Esophagus muscularis mucosa (tissue), 4 donors: ENCODE data around the gene SSC5D. TPM values are rescaled to one million over a fixed set of nuclear protein-coding genes. Genes with fewer than 3 reads are reported as not detected.

ENCODE experiments used
- DNase-seq: peaks from one replicate; pipeline ENCODE4 v3.0.0-alpha.2; 2017; ENCODE audit errors: extremely low spot score
- H3K27ac ChIP-seq, 4 donors: fragments of 200-600 bp; sonication (generic); replicated peaks in 1 of 4; 1 replicate in 3 of 4; 2 replicates in 1 of 4; pipeline ENCODE4 v1.5.1; 2016 to 2019; ENCODE audit warnings: mild to moderate bottlenecking in 1 of 4
- H3K27me3 ChIP-seq, 4 donors: fragments of 200-600 bp; sonication (generic); one replicate each; pipeline versions ENCODE4 v1.5.1 to v1.6.0; 2016 to 2019
- H3K36me3 ChIP-seq, 4 donors: fragments of 200-600 bp; sonication (generic); one replicate each; pipeline ENCODE4 v1.5.1; 2016 to 2019
- H3K4me1 ChIP-seq, 4 donors: fragments of 200-600 bp; sonication (generic); one replicate each; pipeline ENCODE4 v1.5.1; 2016 to 2019
- H3K4me3 ChIP-seq, 4 donors: fragments of 200-600 bp; sonication (generic); 1 replicate in 2 of 4; 2 replicates in 2 of 4; pipeline ENCODE4 v1.5.1; 2016 to 2019; ENCODE audit warnings: mild to moderate bottlenecking in 4 of 4, moderate library complexity in 1 of 4
- H3K9me3 ChIP-seq, 4 donors: fragments of 200-600 bp; sonication (generic); 1 replicate in 3 of 4; 2 replicates in 1 of 4; pipeline ENCODE4 v1.5.1; 2016 to 2019
- CTCF ChIP-seq, 3 experiments: fragments of 200-600 bp in 2 of 3; fragments of 450-650 bp in 1 of 3; sonication (generic) in 2 of 3; IDR thresholded peaks; one replicate each; pipeline ENCODE4 v1.5.1; 2017 to 2019; ENCODE audit warnings: antibody characterized with exemption in 3 of 3, mild to moderate bottlenecking in 2 of 3, moderate library complexity in 1 of 3
- EP300 ChIP-seq: sonication (generic); formaldehyde crosslinking; IDR thresholded peaks from one replicate; pipeline ENCODE4 v1.6.1; 2017; ENCODE audit warnings: antibody characterized with exemption
- POLR2A ChIP-seq: fragments of 450-650 bp; IDR thresholded peaks from one replicate; pipeline ENCODE4 v1.6.1; 2017; ENCODE audit warnings: antibody characterized with exemption, moderate library complexity, mild to moderate bottlenecking, low read depth
- POLR2AphosphoS5 ChIP-seq, 2 donors: sonication (generic); formaldehyde crosslinking; IDR thresholded peaks; one replicate each; pipeline ENCODE4 v1.6.1; 2017; ENCODE audit warnings: antibody characterized with exemption in 2 of 2
- WGBS: methylation state at CpG from one replicate; pipeline ENCODE4 v1.1.5; 2018; 5-methylcytosine and 5-hydroxymethylcytosine counted together
- intact Hi-C: fragments of 100-400 bp; cut with DNase I; formaldehyde crosslinking; loops from one replicate; pipeline ENCODE4 v1.15.1; 2023
- total RNA-seq, 4 donors: library from RNA; depleted of rRNA; stranded (reverse); fragments of >200 nt; gene quantifications; one replicate each; pipeline versions ENCODE4 v1.1.0 to v1.2.1, GENCODE V29; 2016

SSC5D gene
- total RNA-seq, 4 donors from 2014 or later, result 9.5 to 41.2 (median 14.6) TPM

GRCh38 chr19:55441692-55442321, 46.4 kb upstream of the SSC5D start:
- Histone ChIP-seq H3K4me1 (peaks cover 10 to 40% (median 31%) of the 10 kb centered on the region in 4 donors), H3K27me3 (peaks cover 5 to 98% (median 77%) of the 10 kb centered on the region in 4 donors), H3K36me3 (no peaks in the 10 kb centered on the region), H3K9me3 (no peaks in the 10 kb centered on the region), H3K4me3 (no peak overlapping the region), H3K27ac (no peak overlapping the region)
- no peak for TF ChIP-seq CTCF (IDR thresholded peaks at IDR 0.05)
- TF ChIP-seq POLR2A, result no peak
- no peak for TF ChIP-seq POLR2AphosphoS5 (IDR thresholded peaks at IDR 0.05)
- no peak for TF ChIP-seq EP300
- 5% methylated on average over 16 of the region's 39 CpGs for WGBS
- intact Hi-C loops, result no loop called here
- no peak for DNase-seq

- no peaks in the 10 kb centered on the region for H3K9me3 ChIP-seq
- DNase-seq, result no peak
- H3K4me1 ChIP-seq, result peaks cover 10 to 38% (median 29%) of the 10 kb centered on the region in 4 donors
- no peak overlapping the region for H3K4me3 ChIP-seq
- peaks cover 5 to 98% (median 76%) of the 10 kb centered on the region in 4 donors for H3K27me3 ChIP-seq
- intact Hi-C loops, result no loop called here
- H3K27ac ChIP-seq, result no peak overlapping the region
- H3K36me3 ChIP-seq, result no peaks in the 10 kb centered on the region
- WGBS, result under 1% methylated on average over 24 of the region's 72 CpGs
- TF ChIP-seq POLR2A (no peak), POLR2AphosphoS5 (IDR thresholded peaks at IDR 0.05) (no peak), CTCF (IDR thresholded peaks at IDR 0.05) (no peak), EP300 (no peak)
Measured at GRCh38 chr19:55442372-55442961, 45.8 kb upstream of the SSC5D start.

GRCh38 chr19:55443045-55443823, 45.0 kb upstream of the SSC5D start, which contains the start of gene SHISA7:
Gene SHISA7 (minus strand): TSS chr19:55443300. CDS start chr19:55442863, 437 bp downstream.
- intact Hi-C loops, result no loop called here
- no peak for TF ChIP-seq EP300
- TF ChIP-seq CTCF (IDR thresholded peaks at IDR 0.05), result no peak
- no peak for TF ChIP-seq POLR2A
- TF ChIP-seq POLR2AphosphoS5 (IDR thresholded peaks at IDR 0.05), result no peak
- Histone ChIP-seq H3K27me3 (peaks cover 5 to 93% (median 68%) of the 10 kb centered on the region in 4 donors), H3K4me3 (no peak within 1 kb of the TSS), H3K9me3 (no peaks in the 10 kb centered on the region), H3K36me3 (no peaks in the 10 kb centered on the region), H3K4me1 (peaks cover 10 to 34% (median 29%) of the 10 kb centered on the region in 4 donors), H3K27ac (no peak within 1 kb of the TSS)
- WGBS, result 2% methylated on average over 43 of the region's 43 CpGs
- DNase-seq, result no peak

- H3K9me3 ChIP-seq, result no peaks in the 10 kb centered on the region
- peaks cover 5 to 86% (median 62%) of the 10 kb centered on the region in 4 donors for H3K27me3 ChIP-seq
- 33% methylated on average over 18 of the region's 18 CpGs for WGBS
- no peak overlapping the region for H3K4me3 ChIP-seq
- no peak overlapping the region for H3K27ac ChIP-seq
- intact Hi-C loops, result no loop called here
- H3K4me1 ChIP-seq, result peaks cover 10 to 34% (median 29%) of the 10 kb centered on the region in 4 donors
- TF ChIP-seq POLR2AphosphoS5 (IDR thresholded peaks at IDR 0.05) (no peak), EP300 (no peak), CTCF (IDR thresholded peaks at IDR 0.05) (no peak), POLR2A (no peak)
- H3K36me3 ChIP-seq, result no peaks in the 10 kb centered on the region
- DNase-seq, result no peak
Measured at GRCh38 chr19:55443824-55444480, 44.3 kb upstream of the SSC5D start.
